NCI-H774 (cell line): Measurements from ENCODE around the gene SLC35D3.
A peak's percentile ranks its signal among the peaks of the same experiment; 100 is the strongest.
"Not testable (repeated sequence)": the region's sequence is repeated elsewhere in the genome, so short reads cannot be mapped to it uniquely, and the experiment has no call there.

Experiments
- DNase-seq: peaks from one replicate; lab custom pipeline; 2025; lab: John Stamatoyannopoulos, UW

SLC35D3 gene

DNA sequence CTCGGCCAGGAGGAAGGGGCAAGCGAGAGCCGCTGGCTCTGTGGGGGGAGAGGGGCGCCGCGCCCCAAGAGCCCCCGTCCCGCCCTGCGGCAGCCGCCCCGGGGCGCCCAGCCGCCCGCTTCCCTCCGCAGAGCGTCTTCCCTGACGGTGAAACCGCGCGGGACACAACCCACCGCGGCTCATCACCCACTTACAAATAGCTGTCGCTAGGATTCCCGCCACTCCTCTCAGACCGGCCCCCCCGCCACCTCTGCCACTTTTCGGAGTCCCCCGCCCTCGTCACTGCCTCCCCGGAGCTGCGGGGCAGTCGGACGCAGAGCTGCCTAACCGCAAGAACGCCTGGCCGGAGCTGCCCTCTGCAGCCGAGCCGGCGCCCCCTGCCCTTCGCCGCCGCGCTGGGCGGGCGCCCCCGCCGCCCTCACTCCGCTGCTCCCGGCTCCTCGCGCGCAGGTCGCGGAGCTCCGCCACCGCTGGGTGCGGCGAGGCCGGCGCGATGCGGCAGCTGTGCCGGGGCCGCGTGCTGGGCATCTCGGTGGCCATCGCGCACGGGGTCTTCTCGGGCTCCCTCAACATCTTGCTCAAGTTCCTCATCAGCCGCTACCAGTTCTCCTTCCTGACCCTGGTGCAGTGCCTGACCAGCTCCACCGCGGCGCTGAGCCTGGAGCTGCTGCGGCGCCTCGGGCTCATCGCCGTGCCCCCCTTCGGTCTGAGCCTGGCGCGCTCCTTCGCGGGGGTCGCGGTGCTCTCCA, at the start of gene SLC35D3:
TSS of gene SLC35D3 (plus strand) at position 366 of the 749 bp plus-strand sequence. CDS start at position 494, 128 bp downstream.
- DNase-seq, result peak; percentile 46

DNA sequence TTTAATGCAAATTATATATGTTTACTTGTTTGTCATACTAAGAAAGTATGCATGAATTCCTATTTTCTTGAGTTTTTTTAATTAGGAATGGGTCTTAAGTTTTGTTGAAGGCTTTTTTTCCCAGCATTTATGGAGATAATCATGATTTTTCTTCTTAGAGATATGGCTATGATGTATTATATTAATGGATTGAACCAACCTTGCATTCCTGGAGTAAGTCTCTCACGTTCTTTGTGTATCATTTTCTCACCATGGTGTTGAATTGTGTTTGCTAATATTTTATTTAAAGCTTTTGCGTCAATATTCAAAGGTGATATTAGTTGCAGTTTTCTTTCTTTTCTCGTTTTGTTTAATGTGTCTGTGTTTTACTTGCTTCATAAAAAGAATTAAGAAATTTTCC, 48.4 kb upstream of the SLC35D3 start:
- DNase-seq, result no peak

- not testable (repeated sequence) for DNase-seq
These were observed 45.6 kb upstream of the SLC35D3 start for GRCh38 chr6:136876469-136876868.

DNA sequence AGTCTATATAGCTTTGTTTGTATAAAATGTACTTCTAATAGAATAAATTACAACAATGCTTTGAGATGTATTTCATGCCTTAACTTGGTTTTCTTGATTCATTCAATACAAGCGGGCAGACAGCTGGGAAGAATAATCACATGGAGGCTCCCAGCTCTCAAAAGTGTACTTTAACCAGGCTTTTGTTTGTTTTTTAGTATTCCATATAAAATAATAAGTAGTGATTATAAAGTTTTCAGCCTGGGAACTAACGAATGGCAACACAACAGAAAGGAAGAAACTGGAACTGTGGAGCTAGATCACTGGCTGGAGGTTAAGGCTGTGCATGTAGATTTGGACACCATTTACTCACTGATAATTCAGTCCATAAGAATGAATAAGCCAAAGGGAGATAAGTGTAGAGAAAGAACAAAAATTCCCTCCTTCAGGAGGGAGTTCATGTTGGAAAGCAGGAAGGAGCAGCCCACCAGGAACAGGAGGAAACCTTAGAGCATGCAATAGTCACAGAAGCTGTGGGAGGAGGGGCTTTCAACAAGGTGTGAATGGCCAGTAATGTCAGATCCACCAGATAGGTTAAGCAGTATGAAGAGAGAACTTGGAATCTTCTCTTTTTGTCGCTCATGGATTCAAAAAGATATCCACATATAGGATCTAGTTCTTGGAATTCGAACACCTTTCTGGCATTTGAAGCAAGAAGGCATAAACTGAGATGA, 41.2 kb upstream of the SLC35D3 start:
- no peak for DNase-seq

GRCh38 chr6:136886091-136886490, 36.0 kb upstream of the SLC35D3 start:
- DNase-seq, result no peak

GRCh38 chr6:136887953-136888352, 34.1 kb upstream of the SLC35D3 start:
- peak; percentile 33 for DNase-seq

DNA sequence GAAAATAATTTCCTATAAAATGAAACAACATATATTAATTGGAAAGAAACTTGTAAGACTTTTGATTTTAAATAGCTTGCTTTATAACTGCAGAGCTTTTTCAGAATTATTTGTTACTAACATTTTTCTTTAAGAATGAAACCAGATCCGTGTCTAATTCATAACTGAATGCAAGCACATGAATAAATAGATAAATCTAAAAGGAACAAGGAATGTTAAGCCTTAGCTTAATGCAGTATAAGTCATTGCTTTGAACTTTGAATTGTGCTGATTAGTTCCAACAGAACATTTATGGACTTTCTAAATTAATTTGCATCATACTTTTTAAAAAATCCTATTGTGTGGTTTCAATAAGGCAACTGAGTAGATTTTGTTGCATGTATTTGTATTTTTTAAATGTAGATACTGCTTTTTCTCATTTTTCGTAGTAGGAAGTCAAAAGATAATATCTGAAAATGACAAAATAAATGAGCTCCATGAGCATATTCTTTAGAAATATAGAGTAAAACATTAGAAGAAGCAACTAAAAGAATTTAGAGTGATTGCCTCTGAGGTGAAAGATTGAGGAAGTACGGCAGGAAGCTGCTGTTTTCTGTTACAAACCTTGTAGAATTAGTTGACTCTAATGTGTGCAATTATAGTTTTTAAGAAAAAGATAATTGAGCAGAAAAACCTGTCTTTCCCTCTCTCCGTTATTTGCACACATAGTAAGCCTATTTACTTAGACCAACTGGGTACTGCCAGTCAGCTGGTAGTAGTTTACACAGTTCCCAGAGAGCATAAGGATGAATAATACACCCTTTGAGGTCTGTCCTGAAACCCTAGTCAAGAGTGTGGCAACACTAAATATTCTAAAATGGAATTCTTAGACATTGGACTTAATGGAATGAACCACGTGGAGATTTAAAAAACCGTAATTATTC, 32.6 kb upstream of the SLC35D3 start:
- DNase-seq, result peak; percentile 77

DNA sequence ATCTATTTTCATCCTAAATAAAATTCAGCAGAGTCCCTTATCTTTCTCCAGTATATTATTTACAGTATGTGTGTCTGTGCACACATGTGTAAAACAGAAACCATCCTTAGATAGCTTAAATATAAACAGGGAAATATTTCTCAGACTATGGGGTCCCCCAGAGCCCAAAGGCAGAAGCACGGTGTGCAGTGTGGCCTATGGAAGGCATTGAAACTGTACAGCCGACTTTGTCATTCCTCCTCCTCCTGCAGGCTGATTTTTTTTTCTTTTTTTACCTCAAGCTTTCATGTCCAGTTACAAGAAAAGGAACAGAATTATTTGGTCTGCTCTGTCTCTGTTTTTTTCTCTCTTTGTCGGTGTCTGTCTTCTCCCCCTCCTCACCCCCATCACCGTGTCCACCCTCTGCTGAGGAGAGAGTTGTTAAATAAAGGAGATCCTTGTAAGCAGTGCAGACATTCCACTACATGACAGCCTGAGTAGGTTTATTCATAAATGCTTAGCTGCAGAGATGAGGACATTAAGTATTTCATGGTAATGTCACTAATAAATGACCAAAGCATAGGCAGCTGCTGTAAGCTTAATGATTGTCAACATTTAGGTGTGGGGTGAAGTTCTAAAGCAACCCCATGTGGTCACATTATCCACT, 31.8 kb upstream of the SLC35D3 start:
- no peak for DNase-seq

DNA sequence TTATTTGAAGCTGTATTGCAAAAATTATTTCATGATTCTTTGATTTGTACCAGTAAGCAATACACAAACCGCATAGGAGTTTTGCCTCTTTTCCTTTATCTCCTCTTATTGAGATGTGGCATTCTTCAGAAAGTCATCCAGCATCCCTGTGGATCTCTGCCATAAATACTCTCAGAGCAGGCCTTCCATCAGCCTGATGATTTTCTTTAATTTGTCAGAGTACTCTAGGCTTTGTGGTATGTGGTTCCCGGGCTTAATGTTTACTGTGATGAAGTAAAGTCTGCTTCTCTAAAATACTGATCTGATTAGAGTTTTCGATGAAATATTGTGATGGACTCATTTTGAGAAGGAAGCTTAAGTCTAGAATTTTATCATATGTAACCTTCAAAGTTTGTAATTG, 31.1 kb upstream of the SLC35D3 start:
- no peak for DNase-seq

DNA sequence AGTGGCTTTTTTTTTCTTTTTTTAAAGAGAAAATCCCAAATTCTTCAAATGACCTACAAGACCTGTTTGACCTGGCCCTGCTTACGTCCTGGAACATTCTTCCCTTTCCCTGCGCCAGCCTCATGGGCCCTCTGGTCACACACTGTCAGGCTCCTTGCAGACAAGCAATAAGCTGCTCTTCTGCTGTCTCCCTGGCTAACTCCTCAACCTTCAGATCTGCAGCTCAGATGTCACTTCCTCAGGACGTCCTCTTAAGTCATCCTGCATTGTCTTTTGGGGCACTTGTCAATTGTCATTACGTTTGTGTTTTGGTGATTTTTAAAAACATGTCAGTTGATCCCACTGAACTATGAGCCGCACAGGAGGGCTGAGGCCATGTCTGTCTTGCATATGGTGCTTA, 28.9 kb upstream of the SLC35D3 start:
- DNase-seq, result no peak

DNA sequence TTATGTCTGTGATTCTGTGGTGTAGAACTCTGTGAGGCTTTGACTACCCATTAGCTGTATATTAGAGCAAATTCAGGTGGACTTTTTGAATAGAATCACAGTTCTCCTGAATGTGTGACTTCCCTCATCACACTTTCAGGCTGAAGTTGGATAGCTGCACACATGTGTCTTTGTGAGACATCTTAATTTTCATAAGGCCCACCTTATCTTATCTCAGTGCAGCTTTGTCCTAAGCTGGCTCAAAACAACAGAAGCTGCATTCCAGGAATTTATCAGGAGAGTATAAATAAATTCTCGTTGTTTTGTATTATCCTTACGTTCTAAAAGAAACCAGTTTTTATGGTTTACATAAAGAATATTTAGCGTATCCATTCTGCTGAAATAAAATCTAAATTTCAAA, 26.2 kb upstream of the SLC35D3 start:
- DNase-seq, result no peak

- DNase-seq, result peak; percentile 51
These were observed 25.0 kb upstream of the SLC35D3 start for GRCh38 chr6:136897071-136897470.

- DNase-seq, result no peak
These were observed 20.8 kb upstream of the SLC35D3 start for GRCh38 chr6:136901212-136901784.

- not testable (repeated sequence) for DNase-seq
These were observed 17.6 kb upstream of the SLC35D3 start for GRCh38 chr6:136904477-136904876.

DNA sequence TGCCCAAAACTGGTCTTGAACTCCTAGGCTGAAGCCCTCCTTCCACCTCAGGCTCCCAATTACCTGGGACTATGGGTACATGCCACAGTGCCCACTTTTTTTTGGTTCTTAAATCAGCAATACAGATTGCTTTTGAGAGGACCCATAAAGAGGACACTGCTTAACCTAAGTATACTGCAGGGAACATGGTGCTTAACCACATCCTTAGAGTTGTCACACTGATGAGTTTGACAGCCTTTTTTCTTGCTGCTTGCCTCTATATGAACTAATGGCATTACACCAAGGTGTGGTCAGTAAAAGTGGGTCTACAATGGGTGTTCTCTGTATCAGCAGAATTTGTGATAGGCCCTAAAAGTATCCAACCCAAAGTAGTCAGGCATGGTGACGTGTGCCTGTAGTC, 7.2 kb upstream of the SLC35D3 start:
- no peak for DNase-seq

DNA sequence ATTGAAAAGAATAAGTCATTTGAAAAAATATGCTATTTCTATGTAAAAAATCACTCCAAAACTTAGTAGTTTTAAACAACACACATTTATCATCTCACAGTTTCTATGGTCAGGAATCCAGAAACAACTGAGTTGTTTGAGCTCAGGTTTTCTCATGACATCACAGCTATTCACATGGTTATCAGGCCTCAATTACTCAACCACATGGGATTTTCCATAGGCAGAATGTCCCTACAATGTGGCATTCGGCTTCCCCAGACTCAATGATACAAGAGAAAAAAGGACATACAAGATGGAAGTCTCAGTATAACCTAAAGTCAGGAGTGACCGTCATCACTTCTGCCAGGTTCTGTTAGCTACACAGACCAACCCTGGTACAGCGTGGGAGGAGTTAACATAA, 3.4 kb upstream of the SLC35D3 start:
- no peak for DNase-seq

DNA sequence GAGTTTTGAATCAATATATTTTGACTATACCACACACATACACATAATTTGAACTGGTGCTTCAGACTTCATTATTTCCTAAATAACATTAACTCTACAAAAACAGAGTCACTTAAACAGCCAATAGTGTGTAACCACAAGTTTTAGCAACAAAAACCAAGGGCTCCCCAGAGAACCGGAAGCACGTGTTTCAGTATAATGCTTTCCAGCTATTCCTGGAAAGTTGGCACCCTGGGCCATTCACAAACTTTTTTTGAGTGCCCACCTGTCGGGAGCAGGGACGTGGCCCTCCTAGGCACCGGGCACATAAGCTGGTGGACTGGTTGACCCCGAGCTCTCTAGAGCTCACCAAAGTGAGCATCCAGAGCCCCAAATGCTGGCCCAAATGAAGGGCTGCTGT, 1.9 kb upstream of the SLC35D3 start:
- DNase-seq, result no peak

DNA sequence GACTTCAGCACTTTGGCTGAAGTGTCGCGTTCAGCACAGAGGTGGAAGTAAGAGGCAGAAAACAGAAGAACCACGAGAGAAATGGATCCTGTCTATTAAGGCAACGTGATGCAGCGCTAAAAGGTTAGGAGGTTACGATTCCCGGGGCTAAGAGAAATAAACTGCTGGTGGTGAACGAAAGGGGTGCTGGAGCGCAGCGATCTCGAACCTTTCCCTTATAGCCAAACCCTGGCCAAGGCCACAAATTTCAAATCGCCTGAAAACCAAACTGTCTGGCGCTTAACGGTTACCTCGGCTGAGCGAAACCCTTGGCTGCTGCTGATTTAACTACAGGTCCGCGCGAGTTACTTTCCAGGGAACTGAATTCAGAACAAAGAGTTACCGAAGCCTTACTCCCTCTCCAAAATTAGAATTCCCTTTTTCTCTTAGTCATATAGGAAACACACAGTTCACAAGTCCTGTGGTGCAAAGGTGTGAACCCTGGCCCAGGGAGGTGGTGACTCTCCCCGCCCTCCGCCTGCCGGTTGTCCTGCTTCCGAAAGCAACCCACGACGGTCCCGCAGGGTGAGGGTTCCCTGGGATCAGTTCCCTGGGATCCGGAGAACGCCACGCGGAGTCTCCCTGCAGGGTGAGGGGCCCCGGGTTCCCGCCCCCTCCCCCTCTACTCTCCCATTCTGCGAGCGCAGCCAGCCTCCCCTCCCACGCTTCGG, 1.3 kb upstream of the SLC35D3 start:
- DNase-seq, result peak; percentile 38

DNA sequence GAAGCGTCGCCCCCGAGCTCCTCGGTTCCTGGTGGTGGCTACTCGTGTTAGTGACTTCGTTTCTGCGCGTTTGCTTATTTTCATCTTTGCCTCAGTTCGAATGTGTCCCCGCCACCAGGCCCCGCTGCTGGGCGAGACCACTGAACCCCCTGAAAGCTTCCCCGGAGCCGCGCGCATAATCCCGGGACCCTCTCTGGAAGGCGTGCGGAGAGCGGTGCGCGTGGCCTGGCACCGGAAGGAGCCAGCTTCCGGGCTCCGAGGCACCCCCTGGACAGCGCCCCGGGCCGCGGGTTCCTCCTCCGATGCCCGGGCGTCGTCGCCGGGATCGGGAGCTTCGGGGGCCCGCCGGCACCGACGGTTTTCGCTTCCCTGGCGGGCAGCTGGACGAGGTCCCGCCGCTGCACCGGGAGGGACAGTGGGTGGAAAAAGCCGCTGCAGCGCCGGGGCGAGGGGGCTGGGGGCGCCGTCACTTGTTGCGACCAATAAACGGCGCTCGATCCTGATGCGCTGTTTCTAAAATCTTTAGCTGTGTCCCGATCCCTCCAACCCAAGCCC, 643 bp upstream of the SLC35D3 start:
- DNase-seq, result peak; percentile 46

DNA sequence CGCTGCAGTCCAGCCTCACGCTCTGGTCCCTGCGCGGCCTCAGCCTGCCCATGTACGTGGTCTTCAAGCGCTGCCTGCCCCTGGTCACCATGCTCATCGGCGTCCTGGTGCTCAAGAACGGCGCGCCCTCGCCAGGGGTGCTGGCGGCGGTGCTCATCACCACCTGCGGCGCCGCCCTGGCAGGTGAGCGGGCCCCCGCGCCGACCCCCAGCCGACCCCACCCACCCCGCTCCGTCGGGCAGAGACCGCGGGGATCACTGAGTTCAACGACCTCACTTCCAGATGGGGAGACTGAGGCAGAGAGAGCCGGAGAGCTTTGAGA, 545 bp downstream of the SLC35D3 start:
- DNase-seq, result peak; percentile 25
